ENCODE results near the gene SPOCK3.
"Not testable (repeated sequence)": the region's sequence is repeated elsewhere in the genome, so short reads cannot be mapped to it uniquely, and the experiment has no call there.

Gene SPOCK3

DNA sequence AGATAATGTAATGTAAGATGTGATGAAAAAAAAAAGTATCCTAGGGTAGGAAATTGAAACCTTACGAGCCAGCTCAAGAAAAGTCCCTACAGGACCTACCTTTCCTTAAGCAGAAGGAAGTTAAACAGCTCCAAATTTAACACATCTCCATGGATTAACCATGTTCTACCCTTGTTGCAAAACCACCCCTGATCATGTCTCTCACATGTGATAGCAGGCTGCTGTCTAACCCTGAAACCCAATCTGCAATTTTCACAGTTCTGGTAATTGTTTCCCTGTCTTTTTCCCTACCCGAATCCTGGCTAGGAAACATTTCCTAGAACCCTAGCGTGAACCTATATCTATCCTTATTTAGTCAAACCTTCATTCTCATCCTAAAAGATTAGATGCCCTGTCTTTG, 198.9 kb downstream of the SPOCK3 start:
- no peak for DNase-seq (ENCODE audit: low read depth)

GRCh38 chr4:167034983-167035382, 199.3 kb downstream of the SPOCK3 start:
- DNase-seq (ENCODE audit: low read depth), result no peak

DNA sequence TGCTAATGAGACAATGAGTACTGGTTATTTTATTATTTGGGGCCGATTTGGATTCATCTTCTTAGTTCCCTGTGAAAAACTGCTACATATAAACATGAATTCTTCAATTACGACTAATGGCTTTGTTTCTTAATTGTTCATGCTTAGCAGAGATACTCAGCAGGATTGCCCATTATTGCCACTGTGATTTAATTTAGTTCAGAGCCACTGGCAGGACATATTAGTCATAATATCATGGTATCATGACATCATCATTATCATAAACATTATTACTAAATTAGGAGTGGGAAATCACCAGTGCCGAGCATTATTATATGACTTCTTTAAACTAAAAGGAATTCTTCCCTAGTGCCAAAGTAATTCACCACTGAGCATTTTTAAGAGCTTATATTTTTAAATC, 201.4 kb downstream of the SPOCK3 start:
- DNase-seq (ENCODE audit: low read depth), result no peak

- no peak for DNase-seq (ENCODE audit: low read depth)
These were observed 202.6 kb downstream of the SPOCK3 start for GRCh38 chr4:167031534-167032156.

- no peak for DNase-seq (ENCODE audit: low read depth)
These were observed 205.3 kb downstream of the SPOCK3 start for GRCh38 chr4:167028976-167029375.

- DNase-seq (ENCODE audit: low read depth), result no peak
These were observed 208.6 kb downstream of the SPOCK3 start for GRCh38 chr4:167025670-167026069.

DNA sequence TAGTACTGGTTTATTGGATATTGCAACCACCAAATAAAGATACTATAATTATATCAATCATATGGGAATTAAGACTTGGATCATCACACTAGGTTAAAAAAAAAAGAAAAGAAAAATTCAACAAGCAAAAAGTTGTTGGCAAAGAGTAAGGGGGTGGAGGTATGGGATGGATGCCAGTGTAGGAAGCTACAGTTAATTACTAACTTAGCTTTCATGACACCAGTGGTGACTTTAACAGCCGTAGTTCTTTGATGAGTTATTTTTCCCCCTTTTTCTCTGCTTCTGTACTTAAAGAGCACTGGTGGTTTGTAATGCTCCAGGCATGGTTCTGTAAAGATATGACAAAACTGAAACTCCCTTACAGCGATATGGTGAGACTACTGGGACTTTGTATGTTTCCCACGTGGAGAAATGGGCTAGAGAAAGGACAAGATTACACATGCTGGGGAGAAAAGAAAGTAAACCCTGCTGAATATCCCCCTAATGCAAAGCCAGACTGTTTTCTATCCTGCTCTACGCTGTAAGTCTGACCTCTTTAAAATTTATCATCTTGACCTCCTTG, 210.8 kb downstream of the SPOCK3 start:
- no peak for DNase-seq (ENCODE audit: low read depth)

GRCh38 chr4:167021545-167022155, 212.6 kb downstream of the SPOCK3 start:
- DNase-seq (ENCODE audit: low read depth), result peak; percentile 24

GRCh38 chr4:167020410-167020809, 213.9 kb downstream of the SPOCK3 start:
- no peak for DNase-seq (ENCODE audit: low read depth)

GRCh38 chr4:167014944-167015343, 219.3 kb downstream of the SPOCK3 start:
- no peak for DNase-seq (ENCODE audit: low read depth)

GRCh38 chr4:167003326-167003725, 231.0 kb downstream of the SPOCK3 start:
- DNase-seq (ENCODE audit: low read depth), result no peak

GRCh38 chr4:167000141-167000852, 234.0 kb downstream of the SPOCK3 start:
- DNase-seq (ENCODE audit: low read depth), result no peak

- DNase-seq (ENCODE audit: low read depth), result no peak
These were observed 238.1 kb downstream of the SPOCK3 start for GRCh38 chr4:166996216-166996615.

DNA sequence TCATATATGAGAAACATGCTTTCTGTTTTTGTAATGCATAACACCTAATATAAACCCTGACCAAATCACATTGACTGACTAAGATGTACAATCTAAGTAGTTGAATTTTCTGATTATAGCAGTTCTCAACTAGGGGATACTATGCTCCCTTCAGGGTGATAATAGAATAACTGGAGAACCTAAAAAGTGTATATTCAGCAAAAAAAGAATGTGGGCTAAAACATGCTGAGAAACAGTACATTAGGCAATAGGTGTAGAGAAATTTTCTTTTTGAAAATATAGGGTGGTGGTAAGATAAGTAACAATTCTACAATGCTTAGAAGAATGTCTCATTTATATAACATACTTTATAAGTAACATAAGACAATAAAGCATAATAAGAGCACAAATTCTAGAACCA, 239.6 kb downstream of the SPOCK3 start:
- no peak for DNase-seq (ENCODE audit: low read depth)

DNA sequence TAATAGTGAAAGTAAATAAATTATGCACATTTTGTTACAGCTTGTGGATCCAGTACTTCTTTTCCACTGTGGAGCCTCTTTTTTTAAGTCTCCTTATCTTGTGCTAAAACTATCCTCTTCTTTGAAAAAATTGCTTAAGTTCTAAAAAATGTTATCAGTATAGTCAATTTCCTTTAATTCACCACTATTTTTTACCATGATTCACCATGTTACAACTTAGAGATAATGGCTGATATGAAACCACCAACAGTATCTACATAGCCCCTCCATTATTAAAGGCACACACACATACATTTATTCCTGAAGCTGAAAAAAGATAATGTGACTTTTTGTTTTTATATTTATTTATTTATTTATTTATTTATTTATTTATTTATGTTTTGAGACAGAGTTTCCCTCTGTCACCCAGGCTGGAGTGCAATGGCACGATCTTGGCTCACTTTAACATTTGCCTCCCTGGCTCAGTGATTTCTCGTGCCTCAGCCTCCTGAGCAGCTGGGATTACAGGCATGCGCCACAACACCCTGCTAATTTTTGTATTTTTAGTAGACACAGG, 243.2 kb downstream of the SPOCK3 start:
- DNase-seq (ENCODE audit: low read depth), result no peak

- no peak for DNase-seq (ENCODE audit: low read depth)
These were observed 244.4 kb downstream of the SPOCK3 start for GRCh38 chr4:166989886-166990285.

GRCh38 chr4:166987026-166987425, 247.3 kb downstream of the SPOCK3 start:
- no peak for DNase-seq (ENCODE audit: low read depth)

GRCh38 chr4:166981847-166982246, 252.4 kb downstream of the SPOCK3 start:
- DNase-seq (ENCODE audit: low read depth), result no peak

DNA sequence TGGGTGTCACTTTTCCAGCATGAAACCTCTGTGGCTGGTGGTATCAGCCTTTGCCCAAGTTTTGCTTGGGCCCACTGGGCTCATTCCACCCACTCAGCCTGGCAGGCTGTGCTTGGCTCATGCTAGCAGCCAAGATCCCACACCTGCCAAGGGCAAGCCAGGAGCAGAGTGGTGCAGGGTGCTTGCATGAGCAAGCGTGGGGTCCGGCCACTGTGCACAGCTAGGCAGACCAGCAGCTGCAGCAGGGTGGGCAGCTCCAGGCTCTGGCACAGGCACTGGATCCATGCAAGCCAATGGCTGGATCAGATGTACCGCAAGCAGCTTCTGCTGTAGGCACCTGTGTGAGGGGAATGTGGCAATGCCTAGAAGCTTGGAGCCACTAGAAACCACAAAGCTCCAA, 253.9 kb downstream of the SPOCK3 start:
- no peak for DNase-seq (ENCODE audit: low read depth)

DNA sequence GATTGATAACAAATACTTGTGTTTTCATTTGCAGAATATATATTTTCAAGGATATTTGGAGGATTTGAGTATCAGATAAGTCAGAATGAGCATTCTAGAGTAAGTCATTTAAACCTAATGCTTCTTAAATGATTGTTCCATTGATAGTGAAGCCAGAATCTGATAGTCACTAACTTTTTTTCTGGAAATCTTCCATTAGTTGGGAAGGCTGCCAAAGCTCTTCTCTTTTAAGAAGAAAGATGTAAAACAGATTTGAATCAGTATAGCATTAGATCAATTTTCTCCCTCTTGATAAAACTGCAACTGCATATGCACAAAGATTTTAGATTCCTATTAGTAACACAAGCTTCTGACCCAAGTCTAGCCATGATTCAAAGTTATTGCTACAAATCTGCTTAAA, 256.7 kb downstream of the SPOCK3 start:
- no peak for DNase-seq (ENCODE audit: low read depth)

DNA sequence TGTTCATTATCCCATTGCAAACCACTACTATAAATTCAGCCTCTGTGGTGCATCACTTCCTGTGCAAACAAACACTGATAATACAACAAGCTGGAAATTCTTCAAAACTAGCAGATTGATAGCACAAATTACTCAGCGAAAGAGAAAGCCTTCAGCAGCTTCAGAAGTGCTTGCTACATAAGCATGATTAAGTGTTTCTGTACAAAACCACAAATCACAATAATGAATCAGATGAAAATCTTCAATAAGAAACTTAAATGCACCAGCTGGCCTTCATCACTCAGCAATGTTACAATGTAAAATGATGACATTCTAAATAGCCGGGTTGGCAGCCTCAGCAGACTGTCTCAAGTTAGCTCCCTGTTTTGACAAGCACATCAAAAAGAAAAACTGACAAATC, 262.2 kb downstream of the SPOCK3 start:
- no peak for DNase-seq (ENCODE audit: low read depth)

- not testable (repeated sequence) for DNase-seq (ENCODE audit: low read depth)
These were observed 266.1 kb downstream of the SPOCK3 start for GRCh38 chr4:166968219-166968618.

DNA sequence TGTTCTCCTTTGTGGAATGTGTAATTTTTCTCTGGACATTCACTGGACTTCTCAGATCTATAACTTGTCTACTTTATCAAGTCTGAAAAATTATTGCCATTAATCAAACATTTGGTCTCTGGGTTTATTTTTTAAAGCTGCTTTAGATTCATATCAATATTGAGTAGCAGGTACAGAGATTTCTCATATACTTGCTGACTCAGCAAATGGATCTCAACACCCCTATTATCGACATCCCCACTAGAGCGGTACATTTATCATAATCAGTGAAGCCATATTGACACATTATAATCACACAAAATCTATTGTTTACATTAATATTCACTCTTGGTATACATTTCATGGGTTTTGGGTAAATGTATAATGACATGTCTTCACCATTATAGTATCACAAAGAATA, 268.7 kb downstream of the SPOCK3 start:
- DNase-seq (ENCODE audit: low read depth), result no peak
